ENCODE results near the gene BLCAP.
A peak's percentile ranks its signal among the peaks of the same experiment; 100 is the strongest.
"Not testable (repeated sequence)": the region's sequence is repeated elsewhere in the genome, so short reads cannot be mapped to it uniquely, and the experiment has no call there.

The BLCAP gene

GRCh38 chr20:37545516-37545915 is 17.8 kb upstream of the BLCAP start:
- Histone ChIP-seq H3K27ac (ENCODE audit: insufficient read depth in 1 of 2, low read depth in 1 of 2, low read length in 2 of 2, poor library complexity in 1 of 2, severe bottlenecking in 2 of 2) (no peak overlapping the region), H3K4me3 (ENCODE audit: control insufficient read depth in 1 of 7, extremely low read depth in 1 of 7, insufficient read depth in 4 of 7, low read depth in 2 of 7, low read length in 6 of 7) (no peak overlapping the region), H3K9me3 (ENCODE audit: control extremely low read depth in 1 of 5, control insufficient read depth in 4 of 5, insufficient read depth in 2 of 5, low read depth in 1 of 5, low read length in 4 of 5) (no peaks in the 10 kb centered on the region), H3K36me3 (ENCODE audit: control insufficient read depth in 4 of 4, insufficient read depth in 4 of 4, low read length in 3 of 4) (no peaks in the 10 kb centered on the region), H3K4me1 (ENCODE audit: control extremely low read depth in 1 of 4, control insufficient read depth in 4 of 4, insufficient read depth in 4 of 4, low read length in 3 of 4) (peaks cover 0 to 7% (median 3%) of the 10 kb centered on the region in 4 experiments), H3K27me3 (replicated peaks in 2 of 5; ENCODE audit: control insufficient read depth in 4 of 5, insufficient read depth in 5 of 5, low read length in 4 of 5) (peaks cover 0 to 32% (median 6%) of the 10 kb centered on the region in 5 experiments)
- 100% methylated on average over 1 of the region's 1 CpG for WGBS (ENCODE audit: insufficient coverage)
- DNase-seq: no peak
- ChIA-PET CTCF (interaction anchor here (2.0 kb wide), 1 partner anchor 350 kb away, joined by 7 read pairs; no protein-coding TSS in a partner anchor), POLR2A (no interaction called here)

GRCh38 chr20:37544386-37544785 is 16.7 kb upstream of the BLCAP start:
- Histone ChIP-seq H3K4me1 (ENCODE audit: control extremely low read depth in 1 of 4, control insufficient read depth in 4 of 4, insufficient read depth in 4 of 4, low read length in 3 of 4) (peaks cover 0 to 15% (median 7%) of the 10 kb centered on the region in 4 experiments), H3K27ac (ENCODE audit: insufficient read depth in 1 of 2, low read depth in 1 of 2, low read length in 2 of 2, poor library complexity in 1 of 2, severe bottlenecking in 2 of 2) (no peak overlapping the region), H3K4me3 (ENCODE audit: control insufficient read depth in 1 of 7, extremely low read depth in 1 of 7, insufficient read depth in 4 of 7, low read depth in 2 of 7, low read length in 6 of 7) (no peak overlapping the region), H3K36me3 (ENCODE audit: control insufficient read depth in 4 of 4, insufficient read depth in 4 of 4, low read length in 3 of 4) (no peaks in the 10 kb centered on the region), H3K27me3 (replicated peaks in 2 of 5; ENCODE audit: control insufficient read depth in 4 of 5, insufficient read depth in 5 of 5, low read length in 4 of 5) (peaks cover 0 to 30% (median 6%) of the 10 kb centered on the region in 5 experiments), H3K9me3 (ENCODE audit: control extremely low read depth in 1 of 5, control insufficient read depth in 4 of 5, insufficient read depth in 2 of 5, low read depth in 1 of 5, low read length in 4 of 5) (no peaks in the 10 kb centered on the region)
- ChIA-PET POLR2A (no interaction called here), CTCF (interaction anchor here (0.6 to 2.6 kb wide), 5 partner anchors 20 to 349 kb away, joined by 3 to 14 read pairs (median 5); no protein-coding TSS in a partner anchor)
- 100% methylated on average over 1 of the region's 3 CpGs for WGBS (ENCODE audit: insufficient coverage)
- no peak for DNase-seq

- H3K4me1 ChIP-seq (ENCODE audit: control extremely low read depth in 1 of 4, control insufficient read depth in 4 of 4, insufficient read depth in 4 of 4, low read length in 3 of 4): peaks cover 0 to 15% (median 7%) of the 10 kb centered on the region in 4 experiments
- DNase-seq: peak in 2 of 3 donors; percentile 43 to 44
- peaks cover 0 to 30% (median 6%) of the 10 kb centered on the region in 5 experiments for H3K27me3 ChIP-seq (replicated peaks in 2 of 5; ENCODE audit: control insufficient read depth in 4 of 5, insufficient read depth in 5 of 5, low read length in 4 of 5)
- no peak overlapping the region for H3K27ac ChIP-seq (ENCODE audit: insufficient read depth in 1 of 2, low read depth in 1 of 2, low read length in 2 of 2, poor library complexity in 1 of 2, severe bottlenecking in 2 of 2)
- no peak overlapping the region for H3K4me3 ChIP-seq (ENCODE audit: control insufficient read depth in 1 of 7, extremely low read depth in 1 of 7, insufficient read depth in 4 of 7, low read depth in 2 of 7, low read length in 6 of 7)
- ChIA-PET POLR2A (no interaction called here), CTCF (interaction anchor here (0.6 to 2.6 kb wide), 5 partner anchors 20 to 349 kb away, joined by 3 to 14 read pairs (median 5); no protein-coding TSS in a partner anchor)
- H3K36me3 ChIP-seq (ENCODE audit: control insufficient read depth in 4 of 4, insufficient read depth in 4 of 4, low read length in 3 of 4): no peaks in the 10 kb centered on the region
- 50% methylated on average over 1 of the region's 3 CpGs for WGBS (ENCODE audit: insufficient coverage)
- no peaks in the 10 kb centered on the region for H3K9me3 ChIP-seq (ENCODE audit: control extremely low read depth in 1 of 5, control insufficient read depth in 4 of 5, insufficient read depth in 2 of 5, low read depth in 1 of 5, low read length in 4 of 5)
Measured at GRCh38 chr20:37543828-37544227, 16.2 kb upstream of the BLCAP start.

GRCh38 chr20:37542281-37542680 is 14.6 kb upstream of the BLCAP start:
- H3K9me3 ChIP-seq (ENCODE audit: control extremely low read depth in 1 of 5, control insufficient read depth in 4 of 5, insufficient read depth in 2 of 5, low read depth in 1 of 5, low read length in 4 of 5): no peaks in the 10 kb centered on the region
- no CpG with 5 or more reads among the region's 6 CpGs for WGBS (ENCODE audit: insufficient coverage)
- H3K27ac ChIP-seq (ENCODE audit: insufficient read depth in 1 of 2, low read depth in 1 of 2, low read length in 2 of 2, poor library complexity in 1 of 2, severe bottlenecking in 2 of 2): no peak overlapping the region
- no peaks in the 10 kb centered on the region for H3K36me3 ChIP-seq (ENCODE audit: control insufficient read depth in 4 of 4, insufficient read depth in 4 of 4, low read length in 3 of 4)
- ChIA-PET POLR2A (interaction anchor here (0.6 kb wide), 1 partner anchor 16 kb away, joined by 3 read pairs; no protein-coding TSS in a partner anchor), CTCF (interaction anchor here (1.5 to 2.6 kb wide), 2 partner anchors 272 to 347 kb away, joined by 3 to 14 read pairs; no protein-coding TSS in a partner anchor)
- peaks cover 0 to 26% (median 4%) of the 10 kb centered on the region in 5 experiments for H3K27me3 ChIP-seq (replicated peaks in 2 of 5; ENCODE audit: control insufficient read depth in 4 of 5, insufficient read depth in 5 of 5, low read length in 4 of 5)
- peaks cover 0 to 15% (median 7%) of the 10 kb centered on the region in 4 experiments for H3K4me1 ChIP-seq (ENCODE audit: control extremely low read depth in 1 of 4, control insufficient read depth in 4 of 4, insufficient read depth in 4 of 4, low read length in 3 of 4)
- no peak overlapping the region for H3K4me3 ChIP-seq (ENCODE audit: control insufficient read depth in 1 of 7, extremely low read depth in 1 of 7, insufficient read depth in 4 of 7, low read depth in 2 of 7, low read length in 6 of 7)
- no peak for DNase-seq

- no peak overlapping the region for H3K4me3 ChIP-seq (ENCODE audit: control insufficient read depth in 1 of 7, extremely low read depth in 1 of 7, insufficient read depth in 4 of 7, low read depth in 2 of 7, low read length in 6 of 7)
- ChIA-PET CTCF (interaction anchor here (0.8 to 1.5 kb wide), 3 partner anchors 11 to 346 kb away, joined by 3 read pairs; no protein-coding TSS in a partner anchor), POLR2A (no interaction called here)
- 98% methylated on average over 5 of the region's 5 CpGs for WGBS (ENCODE audit: insufficient coverage)
- H3K27me3 ChIP-seq (replicated peaks in 2 of 5; ENCODE audit: control insufficient read depth in 4 of 5, insufficient read depth in 5 of 5, low read length in 4 of 5): peaks cover 0 to 18% (median 4%) of the 10 kb centered on the region in 5 experiments
- H3K27ac ChIP-seq (ENCODE audit: insufficient read depth in 1 of 2, low read depth in 1 of 2, low read length in 2 of 2, poor library complexity in 1 of 2, severe bottlenecking in 2 of 2): no peak overlapping the region
- no peaks in the 10 kb centered on the region for H3K36me3 ChIP-seq (ENCODE audit: control insufficient read depth in 4 of 4, insufficient read depth in 4 of 4, low read length in 3 of 4)
- peaks cover 0 to 15% (median 7%) of the 10 kb centered on the region in 4 experiments for H3K4me1 ChIP-seq (ENCODE audit: control extremely low read depth in 1 of 4, control insufficient read depth in 4 of 4, insufficient read depth in 4 of 4, low read length in 3 of 4)
- H3K9me3 ChIP-seq (ENCODE audit: control extremely low read depth in 1 of 5, control insufficient read depth in 4 of 5, insufficient read depth in 2 of 5, low read depth in 1 of 5, low read length in 4 of 5): no peaks in the 10 kb centered on the region
- no peak for DNase-seq
Measured at GRCh38 chr20:37541326-37541725, 13.7 kb upstream of the BLCAP start.

GRCh38 chr20:37540838-37541237 is 13.2 kb upstream of the BLCAP start:
- WGBS (ENCODE audit: insufficient coverage): 100% methylated on average over 1 of the region's 1 CpG
- H3K4me1 ChIP-seq (ENCODE audit: control extremely low read depth in 1 of 4, control insufficient read depth in 4 of 4, insufficient read depth in 4 of 4, low read length in 3 of 4): peaks cover 0 to 15% (median 7%) of the 10 kb centered on the region in 4 experiments
- CTCF ChIA-PET: interaction anchor here (0.8 to 1.5 kb wide), 3 partner anchors 11 to 346 kb away, joined by 3 read pairs; no protein-coding TSS in a partner anchor
- POLR2A ChIA-PET; H3K36me3 ChIP-seq (ENCODE audit: control insufficient read depth in 4 of 4, insufficient read depth in 4 of 4, low read length in 3 of 4); H3K9me3 ChIP-seq (ENCODE audit: control extremely low read depth in 1 of 5, control insufficient read depth in 4 of 5, insufficient read depth in 2 of 5, low read depth in 1 of 5, low read length in 4 of 5); H3K4me3 ChIP-seq (ENCODE audit: control insufficient read depth in 1 of 7, extremely low read depth in 1 of 7, insufficient read depth in 4 of 7, low read depth in 2 of 7, low read length in 6 of 7); DNase-seq; H3K27ac ChIP-seq (ENCODE audit: insufficient read depth in 1 of 2, low read depth in 1 of 2, low read length in 2 of 2, poor library complexity in 1 of 2, severe bottlenecking in 2 of 2): not testable (repeated sequence)
- peaks cover 0 to 17% (median 4%) of the 10 kb centered on the region in 5 experiments for H3K27me3 ChIP-seq (replicated peaks in 2 of 5; ENCODE audit: control insufficient read depth in 4 of 5, insufficient read depth in 5 of 5, low read length in 4 of 5)

GRCh38 chr20:37540001-37540400 is 12.3 kb upstream of the BLCAP start:
- no peaks in the 10 kb centered on the region for H3K36me3 ChIP-seq (ENCODE audit: control insufficient read depth in 4 of 4, insufficient read depth in 4 of 4, low read length in 3 of 4)
- WGBS (ENCODE audit: insufficient coverage): no CpG with 5 or more reads among the region's 5 CpGs
- H3K9me3 ChIP-seq (ENCODE audit: control extremely low read depth in 1 of 5, control insufficient read depth in 4 of 5, insufficient read depth in 2 of 5, low read depth in 1 of 5, low read length in 4 of 5): no peaks in the 10 kb centered on the region
- H3K27me3 ChIP-seq (replicated peaks in 2 of 5; ENCODE audit: control insufficient read depth in 4 of 5, insufficient read depth in 5 of 5, low read length in 4 of 5): peaks cover 0 to 9% (median 3%) of the 10 kb centered on the region in 5 experiments
- DNase-seq: peak in 1 of 3 donors; percentile 37
- no peak overlapping the region for H3K27ac ChIP-seq (ENCODE audit: insufficient read depth in 1 of 2, low read depth in 1 of 2, low read length in 2 of 2, poor library complexity in 1 of 2, severe bottlenecking in 2 of 2)
- peaks cover 0 to 24% (median 7%) of the 10 kb centered on the region in 4 experiments for H3K4me1 ChIP-seq (ENCODE audit: control extremely low read depth in 1 of 4, control insufficient read depth in 4 of 4, insufficient read depth in 4 of 4, low read length in 3 of 4)
- peak overlapping the region in 1 of 7 experiments; percentile 33 for H3K4me3 ChIP-seq (ENCODE audit: control insufficient read depth in 1 of 7, extremely low read depth in 1 of 7, insufficient read depth in 4 of 7, low read depth in 2 of 7, low read length in 6 of 7)
- ChIA-PET CTCF (interaction anchor here (0.6 kb wide), 1 partner anchor 517 kb away, joined by 3 read pairs; no protein-coding TSS in a partner anchor), POLR2A (no interaction called here)
